Suprapubic skin (tissue), 3 donors: ENCODE measurements around the gene PCSK1.

Experiments used
- POLR2A ChIP-seq, 2 donors: fragments of 450-650 bp; IDR thresholded peaks; one replicate each; pipeline ENCODE4 v1.6.1; 2017; ENCODE audit warnings: antibody characterized with exemption in 2 of 2, mild to moderate bottlenecking in 2 of 2, moderate library complexity in 2 of 2
- TF ChIP-seq, protein P1 (sequence below), 2 donors: fragments of 200-600 bp in 1 of 2; fragments of 450-650 bp in 1 of 2; sonication (generic) in 1 of 2; IDR thresholded peaks; one replicate each; pipeline ENCODE4 v1.5.1; 2016 to 2019; ENCODE audit warnings: antibody characterized with exemption in 2 of 2, mild to moderate bottlenecking in 1 of 2, moderate library complexity in 1 of 2

- TF ChIP-seq POLR2A (IDR thresholded peaks at IDR 0.05): no peak
- TF ChIP-seq, protein P1, sequence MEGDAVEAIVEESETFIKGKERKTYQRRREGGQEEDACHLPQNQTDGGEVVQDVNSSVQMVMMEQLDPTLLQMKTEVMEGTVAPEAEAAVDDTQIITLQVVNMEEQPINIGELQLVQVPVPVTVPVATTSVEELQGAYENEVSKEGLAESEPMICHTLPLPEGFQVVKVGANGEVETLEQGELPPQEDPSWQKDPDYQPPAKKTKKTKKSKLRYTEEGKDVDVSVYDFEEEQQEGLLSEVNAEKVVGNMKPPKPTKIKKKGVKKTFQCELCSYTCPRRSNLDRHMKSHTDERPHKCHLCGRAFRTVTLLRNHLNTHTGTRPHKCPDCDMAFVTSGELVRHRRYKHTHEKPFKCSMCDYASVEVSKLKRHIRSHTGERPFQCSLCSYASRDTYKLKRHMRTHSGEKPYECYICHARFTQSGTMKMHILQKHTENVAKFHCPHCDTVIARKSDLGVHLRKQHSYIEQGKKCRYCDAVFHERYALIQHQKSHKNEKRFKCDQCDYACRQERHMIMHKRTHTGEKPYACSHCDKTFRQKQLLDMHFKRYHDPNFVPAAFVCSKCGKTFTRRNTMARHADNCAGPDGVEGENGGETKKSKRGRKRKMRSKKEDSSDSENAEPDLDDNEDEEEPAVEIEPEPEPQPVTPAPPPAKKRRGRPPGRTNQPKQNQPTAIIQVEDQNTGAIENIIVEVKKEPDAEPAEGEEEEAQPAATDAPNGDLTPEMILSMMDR (IDR thresholded peaks at IDR 0.05): no peak
Observed at GRCh38 chr5:96433066-96433447, at the start of gene PCSK1.
